ENCODE measurements around the gene SPIN3.
A peak's percentile ranks its signal among the peaks of the same experiment; 100 is the strongest.
"Not testable (repeated sequence)": the region's sequence is repeated elsewhere in the genome, so short reads cannot be mapped to it uniquely, and the experiment has no call there.

SPIN3 gene

GRCh38 chrX:56995271-56995994 lies at the start of gene SPIN3:
Gene SPIN3, minus strand, starts transcription at chrX:56995541. Its CDS starts 594 bp downstream, at chrX:56994947.
- Histone ChIP-seq H3K9ac (ENCODE audit: insufficient read length) (no peak within 1 kb of the TSS), H3K27ac (no peak within 1 kb of the TSS)
- no peak for DNase-seq (ENCODE audit: low read depth, low spot score)

GRCh38 chrX:57044245-57044644 lies 48.9 kb upstream of the SPIN3 start:
- Histone ChIP-seq H3K4me3 (no peak overlapping the region), H3K36me3 (ENCODE audit: insufficient read depth, low read length) (no peaks in the 10 kb centered on the region), H3K9ac (ENCODE audit: insufficient read length) (no peak overlapping the region), H3K27ac (no peak overlapping the region), H3K9me3 (ENCODE audit: low read depth, low read length) (no peaks in the 10 kb centered on the region)
- no peak for DNase-seq (ENCODE audit: low read depth, low spot score)
- TF ChIP-seq EZH2 (IDR thresholded peaks at IDR 0.05): no peak
- no peak for TF ChIP-seq POLR2AphosphoS5 (IDR thresholded peaks at IDR 0.05; ENCODE audit: borderline replicate concordance, low read depth, low read length)
- no peak for TF ChIP-seq FOXP2 (optimal IDR thresholded peaks at IDR 0.05; ENCODE audit: control extremely low read depth, extremely low read length, insufficient read depth)

More at GRCh38 chrX:56995271-56995994, at the start of gene SPIN3:
- TF ChIP-seq EZH2 (IDR thresholded peaks at IDR 0.05) (no peak), POLR2AphosphoS5 (IDR thresholded peaks at IDR 0.05; ENCODE audit: borderline replicate concordance, low read depth, low read length) (no peak), FOXP2 (optimal IDR thresholded peaks at IDR 0.05; ENCODE audit: control extremely low read depth, extremely low read length, insufficient read depth) (no peak)
- H3K36me3 ChIP-seq (ENCODE audit: insufficient read depth, low read length): no peaks in the 10 kb centered on the region
- no peak within 1 kb of the TSS for H3K4me3 ChIP-seq
- H3K9me3 ChIP-seq (ENCODE audit: low read depth, low read length): no peaks in the 10 kb centered on the region

- not testable (repeated sequence) for H3K36me3 ChIP-seq (ENCODE audit: insufficient read depth, low read length); H3K9ac ChIP-seq (ENCODE audit: insufficient read length); DNase-seq (ENCODE audit: low read depth, low spot score); H3K4me3 ChIP-seq; H3K9me3 ChIP-seq (ENCODE audit: low read depth, low read length); H3K27ac ChIP-seq
Observed at GRCh38 chrX:57037265-57037664, 41.9 kb upstream of the SPIN3 start.

GRCh38 chrX:56994375-56995270 lies 718 bp downstream of the SPIN3 start:
- TF ChIP-seq FOXP2 (optimal IDR thresholded peaks at IDR 0.05; ENCODE audit: control extremely low read depth, extremely low read length, insufficient read depth): no peak
- TF ChIP-seq POLR2AphosphoS5 (IDR thresholded peaks at IDR 0.05; ENCODE audit: borderline replicate concordance, low read depth, low read length): no peak
- no peak for TF ChIP-seq EZH2 (IDR thresholded peaks at IDR 0.05)
- Histone ChIP-seq H3K9me3 (ENCODE audit: low read depth, low read length) (no peaks in the 10 kb centered on the region), H3K27ac (no peak overlapping the region), H3K4me3 (no peak overlapping the region), H3K36me3 (ENCODE audit: insufficient read depth, low read length) (no peaks in the 10 kb centered on the region), H3K9ac (ENCODE audit: insufficient read length) (no peak overlapping the region)
- no peak for DNase-seq (ENCODE audit: low read depth, low spot score)

- Histone ChIP-seq H3K36me3 (ENCODE audit: insufficient read depth, low read length) (no peaks in the 10 kb centered on the region), H3K27ac (no peak overlapping the region), H3K9me3 (ENCODE audit: low read depth, low read length) (no peaks in the 10 kb centered on the region), H3K4me3 (no peak overlapping the region), H3K9ac (ENCODE audit: insufficient read length) (no peak overlapping the region)
- TF ChIP-seq EZH2 (IDR thresholded peaks at IDR 0.05) (no peak), FOXP2 (optimal IDR thresholded peaks at IDR 0.05; ENCODE audit: control extremely low read depth, extremely low read length, insufficient read depth) (no peak), POLR2AphosphoS5 (IDR thresholded peaks at IDR 0.05; ENCODE audit: borderline replicate concordance, low read depth, low read length) (no peak)
- DNase-seq (ENCODE audit: low read depth, low spot score): no peak
Observed at GRCh38 chrX:56987741-56988140, 7.6 kb downstream of the SPIN3 start.

- Histone ChIP-seq H3K4me3 (no peak overlapping the region), H3K9ac (ENCODE audit: insufficient read length) (no peak overlapping the region), H3K27ac (no peak overlapping the region), H3K9me3 (ENCODE audit: low read depth, low read length) (no peaks in the 10 kb centered on the region), H3K36me3 (ENCODE audit: insufficient read depth, low read length) (no peaks in the 10 kb centered on the region)
- no peak for DNase-seq (ENCODE audit: low read depth, low spot score)
- TF ChIP-seq POLR2AphosphoS5 (IDR thresholded peaks at IDR 0.05; ENCODE audit: borderline replicate concordance, low read depth, low read length) (no peak), FOXP2 (optimal IDR thresholded peaks at IDR 0.05; ENCODE audit: control extremely low read depth, extremely low read length, insufficient read depth) (no peak), EZH2 (IDR thresholded peaks at IDR 0.05) (no peak)
Observed at GRCh38 chrX:56986138-56986537, 9.2 kb downstream of the SPIN3 start.

GRCh38 chrX:56978172-56978571 lies 17.2 kb downstream of the SPIN3 start:
- DNase-seq (ENCODE audit: low read depth, low spot score): peak; percentile 1
- no peak for TF ChIP-seq POLR2AphosphoS5 (IDR thresholded peaks at IDR 0.05; ENCODE audit: borderline replicate concordance, low read depth, low read length)
- no peak for TF ChIP-seq FOXP2 (optimal IDR thresholded peaks at IDR 0.05; ENCODE audit: control extremely low read depth, extremely low read length, insufficient read depth)
- no peak for TF ChIP-seq EZH2 (IDR thresholded peaks at IDR 0.05)
- no peak overlapping the region for H3K9ac ChIP-seq (ENCODE audit: insufficient read length)
- no peaks in the 10 kb centered on the region for H3K36me3 ChIP-seq (ENCODE audit: insufficient read depth, low read length)
- no peak overlapping the region for H3K27ac ChIP-seq
- H3K4me3 ChIP-seq: no peak overlapping the region
- no peaks in the 10 kb centered on the region for H3K9me3 ChIP-seq (ENCODE audit: low read depth, low read length)

- Histone ChIP-seq H3K9ac (ENCODE audit: insufficient read length) (no peak overlapping the region), H3K4me3 (no peak overlapping the region), H3K27ac (no peak overlapping the region), H3K9me3 (ENCODE audit: low read depth, low read length) (no peaks in the 10 kb centered on the region), H3K36me3 (ENCODE audit: insufficient read depth, low read length) (no peaks in the 10 kb centered on the region)
- DNase-seq (ENCODE audit: low read depth, low spot score): no peak
- TF ChIP-seq FOXP2 (optimal IDR thresholded peaks at IDR 0.05; ENCODE audit: control extremely low read depth, extremely low read length, insufficient read depth) (no peak), EZH2 (IDR thresholded peaks at IDR 0.05) (no peak), POLR2AphosphoS5 (IDR thresholded peaks at IDR 0.05; ENCODE audit: borderline replicate concordance, low read depth, low read length) (no peak)
Observed at GRCh38 chrX:56975611-56976010, 19.7 kb downstream of the SPIN3 start.

Measured in SK-N-MC (cell line).